Measurements from ENCODE around the gene RPL36.

Gene RPL36

DNA sequence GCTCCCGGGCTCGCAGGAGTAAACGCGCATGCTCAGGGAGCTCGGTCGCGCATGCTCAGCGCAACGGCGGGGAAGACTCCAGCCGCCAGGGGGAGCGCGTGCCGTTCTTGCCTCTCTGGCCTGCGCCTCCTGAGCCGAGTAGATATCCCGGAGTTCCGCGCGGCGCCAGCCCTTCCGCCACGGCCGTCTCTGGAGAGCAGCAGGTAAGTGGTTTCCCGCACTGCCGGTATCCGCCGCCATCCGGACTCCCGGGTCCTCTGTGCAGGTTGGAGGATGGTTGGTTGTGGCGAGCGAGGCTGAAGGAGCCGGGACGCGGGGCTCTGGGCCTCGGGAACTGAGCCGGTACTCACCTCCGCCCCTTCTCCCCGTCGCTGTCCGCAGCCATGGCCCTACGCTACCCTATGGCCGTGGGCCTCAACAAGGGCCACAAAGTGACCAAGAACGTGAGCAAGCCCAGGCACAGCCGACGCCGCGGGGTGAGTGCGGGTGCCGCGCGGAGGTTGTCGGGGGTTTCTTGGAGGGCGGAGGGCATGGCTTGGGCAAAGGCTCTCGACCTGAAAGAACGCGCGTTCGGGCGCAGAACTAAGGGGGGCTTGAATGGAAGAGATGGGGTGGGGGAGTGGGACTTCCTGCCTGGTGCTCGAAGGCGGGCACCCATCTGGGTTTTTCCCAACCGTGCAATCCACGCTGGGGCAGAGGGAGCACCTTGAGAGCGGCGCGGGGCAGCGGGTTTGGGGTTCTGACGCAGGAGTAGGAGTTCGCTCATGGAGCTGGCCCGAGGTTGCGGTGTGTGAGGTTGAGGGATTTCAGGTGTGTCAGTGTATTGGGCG lies at the start of gene RPL36:
TSS of gene RPL36 (plus strand) at position 171 of the 830 bp plus-strand sequence. CDS start at position 384, 213 bp downstream.
- ATAC-seq (ENCODE audit: low read depth) = peak; percentile 44
- TF ChIP-seq, protein P1, sequence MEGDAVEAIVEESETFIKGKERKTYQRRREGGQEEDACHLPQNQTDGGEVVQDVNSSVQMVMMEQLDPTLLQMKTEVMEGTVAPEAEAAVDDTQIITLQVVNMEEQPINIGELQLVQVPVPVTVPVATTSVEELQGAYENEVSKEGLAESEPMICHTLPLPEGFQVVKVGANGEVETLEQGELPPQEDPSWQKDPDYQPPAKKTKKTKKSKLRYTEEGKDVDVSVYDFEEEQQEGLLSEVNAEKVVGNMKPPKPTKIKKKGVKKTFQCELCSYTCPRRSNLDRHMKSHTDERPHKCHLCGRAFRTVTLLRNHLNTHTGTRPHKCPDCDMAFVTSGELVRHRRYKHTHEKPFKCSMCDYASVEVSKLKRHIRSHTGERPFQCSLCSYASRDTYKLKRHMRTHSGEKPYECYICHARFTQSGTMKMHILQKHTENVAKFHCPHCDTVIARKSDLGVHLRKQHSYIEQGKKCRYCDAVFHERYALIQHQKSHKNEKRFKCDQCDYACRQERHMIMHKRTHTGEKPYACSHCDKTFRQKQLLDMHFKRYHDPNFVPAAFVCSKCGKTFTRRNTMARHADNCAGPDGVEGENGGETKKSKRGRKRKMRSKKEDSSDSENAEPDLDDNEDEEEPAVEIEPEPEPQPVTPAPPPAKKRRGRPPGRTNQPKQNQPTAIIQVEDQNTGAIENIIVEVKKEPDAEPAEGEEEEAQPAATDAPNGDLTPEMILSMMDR (IDR thresholded peaks at IDR 0.05; ENCODE audit: poor library complexity, severe bottlenecking) = peak; percentile 90
- DNase-seq (ENCODE audit: low spot score) = peak; percentile 93
- no peaks in the 10 kb centered on the region for H3K9me3 ChIP-seq (ENCODE audit: severe bottlenecking)
- no peaks in the 10 kb centered on the region for H3K27me3 ChIP-seq (ENCODE audit: insufficient read depth, poor library complexity, severe bottlenecking)
- H3K4me3 ChIP-seq (ENCODE audit: severe bottlenecking) = peak within 1 kb of the TSS; percentile 62
- H3K36me3 ChIP-seq (ENCODE audit: low read depth) = peaks cover 45% of the 10 kb centered on the region
- H3K4me1 ChIP-seq (ENCODE audit: insufficient read depth, poor library complexity, severe bottlenecking) = no peaks in the 10 kb centered on the region
- H3K27ac ChIP-seq (ENCODE audit: poor library complexity, severe bottlenecking) = peak within 1 kb of the TSS; percentile 89

DNA sequence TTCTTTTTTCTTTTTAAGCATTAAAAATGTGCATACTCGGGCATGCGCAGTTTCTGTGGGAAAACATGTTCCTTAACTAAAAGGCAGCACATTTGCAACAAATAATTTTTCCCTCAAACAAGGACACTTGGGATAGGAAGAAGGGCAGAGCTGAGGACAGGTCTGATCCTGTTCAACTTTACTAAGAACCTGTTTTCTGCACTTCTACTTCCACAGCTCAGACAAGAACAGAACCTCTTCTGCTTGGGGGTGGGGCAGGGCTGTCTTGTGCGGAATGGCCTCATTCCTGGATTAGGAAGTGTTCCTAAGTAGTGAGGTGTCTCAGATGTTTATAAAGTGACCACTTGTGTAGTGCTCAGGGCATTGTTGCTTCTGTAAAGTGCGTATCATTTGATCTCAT lies 48.9 kb upstream of the RPL36 start:
- DNase-seq (ENCODE audit: low spot score) (no peak), ATAC-seq (ENCODE audit: low read depth) (peak; percentile 45; the same call in 1 of the 3 replicates)
- Histone ChIP-seq H3K4me1 (ENCODE audit: insufficient read depth, poor library complexity, severe bottlenecking) (no peaks in the 10 kb centered on the region), H3K9me3 (ENCODE audit: severe bottlenecking) (no peaks in the 10 kb centered on the region), H3K27me3 (ENCODE audit: insufficient read depth, poor library complexity, severe bottlenecking) (no peaks in the 10 kb centered on the region), H3K36me3 (ENCODE audit: low read depth) (peaks cover 61% of the 10 kb centered on the region), H3K4me3 (ENCODE audit: severe bottlenecking) (no peak overlapping the region), H3K27ac (ENCODE audit: poor library complexity, severe bottlenecking) (no peak overlapping the region)
- TF ChIP-seq, protein P1 (IDR thresholded peaks at IDR 0.05; ENCODE audit: poor library complexity, severe bottlenecking) = no peak

DNA sequence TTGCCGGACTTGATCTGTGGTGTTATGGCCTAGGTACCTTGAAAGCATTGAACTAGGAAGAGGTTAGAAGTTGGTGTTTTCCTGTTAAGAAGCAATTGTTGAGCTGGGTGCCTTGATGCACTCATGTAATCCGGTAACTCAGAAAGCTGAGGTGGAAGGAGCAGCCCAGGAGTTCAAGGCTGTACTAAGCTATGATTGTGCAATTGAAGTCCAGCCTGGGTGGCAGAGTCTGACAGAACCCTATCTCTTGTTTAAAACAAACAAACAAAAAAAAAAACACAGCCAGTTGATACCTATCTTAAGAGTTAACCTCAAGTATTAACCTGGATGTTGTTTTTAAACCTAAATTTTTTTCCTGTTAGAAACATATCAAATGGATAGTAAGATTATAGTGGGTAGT lies 47.9 kb upstream of the RPL36 start:
- ATAC-seq (ENCODE audit: low read depth) (no peak), DNase-seq (ENCODE audit: low spot score) (no peak)
- TF ChIP-seq, protein P1 (IDR thresholded peaks at IDR 0.05; ENCODE audit: poor library complexity, severe bottlenecking) = no peak
- no peaks in the 10 kb centered on the region for H3K4me1 ChIP-seq (ENCODE audit: insufficient read depth, poor library complexity, severe bottlenecking)
- peaks cover 68% of the 10 kb centered on the region for H3K36me3 ChIP-seq (ENCODE audit: low read depth)
- no peaks in the 10 kb centered on the region for H3K27me3 ChIP-seq (ENCODE audit: insufficient read depth, poor library complexity, severe bottlenecking)
- H3K9me3 ChIP-seq (ENCODE audit: severe bottlenecking) = no peaks in the 10 kb centered on the region
- no peak overlapping the region for H3K27ac ChIP-seq (ENCODE audit: poor library complexity, severe bottlenecking)
- no peak overlapping the region for H3K4me3 ChIP-seq (ENCODE audit: severe bottlenecking)

DNA sequence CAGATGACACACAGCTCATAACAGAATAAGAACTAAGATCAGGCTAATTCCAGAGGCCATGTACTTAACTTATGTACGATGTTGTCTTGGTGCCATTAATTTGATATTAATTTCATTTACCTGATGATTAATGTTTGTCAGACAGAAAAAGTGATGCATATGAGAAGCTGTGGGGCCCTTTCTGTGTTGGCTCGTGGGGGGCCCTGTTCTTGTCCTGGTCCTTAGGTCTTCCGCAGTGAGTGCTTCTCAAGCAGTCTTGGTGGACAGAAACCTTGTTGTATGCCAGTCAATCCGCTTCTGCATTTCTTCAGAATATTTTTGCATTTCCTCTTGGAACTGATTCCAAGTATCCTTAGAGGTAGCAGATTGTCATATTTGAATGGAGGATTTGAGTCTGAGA lies 47.0 kb upstream of the RPL36 start:
- H3K27me3 ChIP-seq (ENCODE audit: insufficient read depth, poor library complexity, severe bottlenecking) = no peaks in the 10 kb centered on the region
- ATAC-seq (ENCODE audit: low read depth) = no peak
- H3K36me3 ChIP-seq (ENCODE audit: low read depth) = peaks cover 71% of the 10 kb centered on the region
- H3K9me3 ChIP-seq (ENCODE audit: severe bottlenecking) = no peaks in the 10 kb centered on the region
- TF ChIP-seq, protein P1 (IDR thresholded peaks at IDR 0.05; ENCODE audit: poor library complexity, severe bottlenecking) = no peak
- no peaks in the 10 kb centered on the region for H3K4me1 ChIP-seq (ENCODE audit: insufficient read depth, poor library complexity, severe bottlenecking)
- no peak overlapping the region for H3K27ac ChIP-seq (ENCODE audit: poor library complexity, severe bottlenecking)
- no peak overlapping the region for H3K4me3 ChIP-seq (ENCODE audit: severe bottlenecking)
- DNase-seq (ENCODE audit: low spot score) = no peak

DNA sequence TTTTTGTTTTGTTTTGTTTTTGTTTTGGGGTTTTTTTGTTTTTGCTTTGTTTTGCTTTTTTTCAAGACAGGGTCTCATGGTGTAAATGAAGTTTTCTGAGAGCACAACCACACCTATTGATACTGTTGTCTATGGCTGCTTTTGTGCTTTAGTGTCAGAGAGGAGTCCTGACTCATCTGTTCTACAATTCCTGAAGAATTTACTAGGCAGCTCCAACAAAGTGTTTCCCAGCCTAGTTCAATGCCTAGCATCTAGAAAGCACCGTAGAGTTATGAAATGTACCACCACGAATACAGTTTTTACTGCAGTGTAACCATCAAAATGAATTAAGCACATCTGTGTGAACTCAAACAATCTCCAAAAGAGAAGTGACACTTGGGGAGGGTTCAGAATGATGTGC lies 46.1 kb upstream of the RPL36 start:
- no peak for DNase-seq (ENCODE audit: low spot score)
- Histone ChIP-seq H3K27me3 (ENCODE audit: insufficient read depth, poor library complexity, severe bottlenecking) (no peaks in the 10 kb centered on the region), H3K27ac (ENCODE audit: poor library complexity, severe bottlenecking) (no peak overlapping the region), H3K36me3 (ENCODE audit: low read depth) (peaks cover 72% of the 10 kb centered on the region), H3K4me3 (ENCODE audit: severe bottlenecking) (no peak overlapping the region), H3K4me1 (ENCODE audit: insufficient read depth, poor library complexity, severe bottlenecking) (no peaks in the 10 kb centered on the region), H3K9me3 (ENCODE audit: severe bottlenecking) (no peaks in the 10 kb centered on the region)
- TF ChIP-seq, protein P1 (IDR thresholded peaks at IDR 0.05; ENCODE audit: poor library complexity, severe bottlenecking) = no peak
- no peak for ATAC-seq (ENCODE audit: low read depth)

Data from RWPE2 (cell line).